ENCODE data around the gene TLE3. TPM values are rescaled to one million over a fixed set of nuclear protein-coding genes. Genes with fewer than 3 reads are reported as not detected.

Gene TLE3
- total RNA-seq, 1 donor from 2014 or later, result 8.3 TPM

- peak; percentile 100 for DNase-seq (ENCODE audit: low read depth in 2 of 2)
These were observed 1.6 kb upstream of the TLE3 start for GRCh38 chr15:70099167-70099966.

- peak; percentile 35 to 40 for DNase-seq (ENCODE audit: low read depth in 2 of 2)
These were observed 897 bp upstream of the TLE3 start for GRCh38 chr15:70098461-70099166.

- DNase-seq (ENCODE audit: low read depth in 2 of 2), result no peak
These were observed 390 bp upstream of the TLE3 start for GRCh38 chr15:70098153-70098460.

GRCh38 chr15:70097063-70097320 is 725 bp downstream of the TLE3 start:
- no peak for DNase-seq (ENCODE audit: low read depth in 2 of 2)

GRCh38 chr15:70096215-70097062 is 1.3 kb downstream of the TLE3 start:
- peak; percentile 59 to 76 for DNase-seq (ENCODE audit: low read depth in 2 of 2)

GRCh38 chr15:70095408-70096214 is 2.1 kb downstream of the TLE3 start:
- peak; percentile 15 to 29 for DNase-seq (ENCODE audit: low read depth in 2 of 2)

GRCh38 chr15:70094690-70095311 is 2.9 kb downstream of the TLE3 start:
- peak; percentile 20 to 24 for DNase-seq (ENCODE audit: low read depth in 2 of 2)

- peak in 1 of 2 donors; percentile 24 for DNase-seq (ENCODE audit: low read depth in 2 of 2)
These were observed 4.0 kb downstream of the TLE3 start for GRCh38 chr15:70093481-70094319.

GRCh38 chr15:70093070-70093469 is 4.6 kb downstream of the TLE3 start:
- no peak for DNase-seq (ENCODE audit: low read depth in 2 of 2)

GRCh38 chr15:70092464-70093027 is 5.2 kb downstream of the TLE3 start:
- no peak for DNase-seq (ENCODE audit: low read depth in 2 of 2)

GRCh38 chr15:70091726-70092463 is 5.8 kb downstream of the TLE3 start:
- DNase-seq (ENCODE audit: low read depth in 2 of 2), result no peak

GRCh38 chr15:70090436-70091296 is 7.1 kb downstream of the TLE3 start:
- no peak for DNase-seq (ENCODE audit: low read depth in 2 of 2)

GRCh38 chr15:70089692-70089971 is 8.1 kb downstream of the TLE3 start:
- no peak for DNase-seq (ENCODE audit: low read depth in 2 of 2)

- no peak for DNase-seq (ENCODE audit: low read depth in 2 of 2)
These were observed 8.6 kb downstream of the TLE3 start for GRCh38 chr15:70088887-70089691.

GRCh38 chr15:70088455-70088854 is 9.3 kb downstream of the TLE3 start:
- DNase-seq (ENCODE audit: low read depth in 2 of 2), result no peak

- DNase-seq (ENCODE audit: low read depth in 2 of 2), result no peak
These were observed 9.9 kb downstream of the TLE3 start for GRCh38 chr15:70087708-70088352.

GRCh38 chr15:70086636-70087035 is 11.1 kb downstream of the TLE3 start:
- no peak for DNase-seq (ENCODE audit: low read depth in 2 of 2)
